OCI-LY1 (cell line): Measurements from ENCODE around the gene SPTSSA.

Source experiments
- CTCF ChIP-seq: fragments of 200-600 bp; sonication (generic), shearing (Covaris generic); IDR thresholded peaks from 2 replicates; pipeline ENCODE4 v1.5.1; 2017; ENCODE audit warnings: mild to moderate bottlenecking, antibody characterized with exemption, low read length, moderate library complexity, mixed read lengths
- EZH2 ChIP-seq: fragments of 200-600 bp; sonication (generic), shearing (Covaris generic); IDR thresholded peaks from 2 replicates; pipeline ENCODE4 v1.8.0; 2017; ENCODE audit warnings: borderline replicate concordance, mixed run types, mild to moderate bottlenecking, antibody characterized with exemption, low read length, moderate library complexity, mixed read lengths

GRCh38 chr14:34383839-34384238, 78.2 kb downstream of the SPTSSA start:
- TF ChIP-seq CTCF = no peak
- TF ChIP-seq EZH2 = no peak
